Fibroblast of lung (primary cell): ENCODE data around the gene ZSWIM1.

Experiments
- EZH2 ChIP-seq: IDR thresholded peaks from 2 replicates; pipeline ENCODE4 v1.5.1; 2012; ENCODE audit warnings: low read length, control low read depth, mild to moderate bottlenecking; ENCODE audit errors: missing control alignments
- TF ChIP-seq, protein P1 (sequence below), 2 donors: IDR thresholded peaks in 1 of 2; conservative IDR thresholded peaks in 1 of 2; 1 replicate in 1 of 2; 2 replicates in 1 of 2; pipeline ENCODE4 v1.5.1; 2011 to 2012; ENCODE audit warnings: low read length in 2 of 2, control low read depth in 1 of 2, inconsistent platforms in 1 of 2, low read depth in 1 of 2, mild to moderate bottlenecking in 1 of 2

DNA sequence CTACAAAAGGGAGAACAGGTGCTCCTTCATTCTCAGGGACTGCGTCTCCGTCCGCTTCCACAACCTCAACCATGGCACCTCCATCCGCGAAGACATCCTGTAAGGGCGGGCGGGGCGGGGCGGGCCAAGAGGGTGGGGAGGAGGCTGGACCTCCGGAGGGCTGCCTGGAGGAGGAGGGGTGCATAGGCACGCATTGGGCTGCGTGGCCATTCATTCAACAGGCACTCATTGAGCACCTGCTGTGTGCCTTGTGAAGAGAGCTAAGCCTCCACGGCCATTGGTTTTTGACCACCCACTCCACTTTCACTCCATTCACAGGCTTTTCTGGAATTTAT is 23.2 kb upstream of the ZSWIM1 start:
- TF ChIP-seq, protein P1, sequence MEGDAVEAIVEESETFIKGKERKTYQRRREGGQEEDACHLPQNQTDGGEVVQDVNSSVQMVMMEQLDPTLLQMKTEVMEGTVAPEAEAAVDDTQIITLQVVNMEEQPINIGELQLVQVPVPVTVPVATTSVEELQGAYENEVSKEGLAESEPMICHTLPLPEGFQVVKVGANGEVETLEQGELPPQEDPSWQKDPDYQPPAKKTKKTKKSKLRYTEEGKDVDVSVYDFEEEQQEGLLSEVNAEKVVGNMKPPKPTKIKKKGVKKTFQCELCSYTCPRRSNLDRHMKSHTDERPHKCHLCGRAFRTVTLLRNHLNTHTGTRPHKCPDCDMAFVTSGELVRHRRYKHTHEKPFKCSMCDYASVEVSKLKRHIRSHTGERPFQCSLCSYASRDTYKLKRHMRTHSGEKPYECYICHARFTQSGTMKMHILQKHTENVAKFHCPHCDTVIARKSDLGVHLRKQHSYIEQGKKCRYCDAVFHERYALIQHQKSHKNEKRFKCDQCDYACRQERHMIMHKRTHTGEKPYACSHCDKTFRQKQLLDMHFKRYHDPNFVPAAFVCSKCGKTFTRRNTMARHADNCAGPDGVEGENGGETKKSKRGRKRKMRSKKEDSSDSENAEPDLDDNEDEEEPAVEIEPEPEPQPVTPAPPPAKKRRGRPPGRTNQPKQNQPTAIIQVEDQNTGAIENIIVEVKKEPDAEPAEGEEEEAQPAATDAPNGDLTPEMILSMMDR (conservative IDR thresholded peaks at IDR 0.05 in 1 of 2, IDR thresholded peaks at IDR 0.05 in 1 of 2; ENCODE audit: low read depth in 1 of 2, low read length in 2 of 2) = no peak
- no peak for TF ChIP-seq EZH2
